NB4 (cell line): ENCODE data around the gene CALHM3.

Experiments
- MYC ChIP-seq: IDR thresholded peaks from 2 replicates; pipeline ENCODE4 v1.6.1; 2011; ENCODE audit warnings: low read depth, low read length
- POLR2A ChIP-seq: IDR thresholded peaks from 2 replicates; pipeline ENCODE4 v1.6.1; 2011; ENCODE audit warnings: mild to moderate bottlenecking; ENCODE audit not compliant: insufficient read length; ENCODE audit errors: extremely low read depth
- TF ChIP-seq, protein P1 (sequence below): IDR thresholded peaks from one replicate; pipeline ENCODE4 v1.5.1; 2012; ENCODE audit warnings: low read depth, low read length
- TF ChIP-seq, protein P2 (sequence below): IDR thresholded peaks from 2 replicates; pipeline ENCODE4 v1.6.1; 2011; ENCODE audit warnings: low read depth, low read length

DNA sequence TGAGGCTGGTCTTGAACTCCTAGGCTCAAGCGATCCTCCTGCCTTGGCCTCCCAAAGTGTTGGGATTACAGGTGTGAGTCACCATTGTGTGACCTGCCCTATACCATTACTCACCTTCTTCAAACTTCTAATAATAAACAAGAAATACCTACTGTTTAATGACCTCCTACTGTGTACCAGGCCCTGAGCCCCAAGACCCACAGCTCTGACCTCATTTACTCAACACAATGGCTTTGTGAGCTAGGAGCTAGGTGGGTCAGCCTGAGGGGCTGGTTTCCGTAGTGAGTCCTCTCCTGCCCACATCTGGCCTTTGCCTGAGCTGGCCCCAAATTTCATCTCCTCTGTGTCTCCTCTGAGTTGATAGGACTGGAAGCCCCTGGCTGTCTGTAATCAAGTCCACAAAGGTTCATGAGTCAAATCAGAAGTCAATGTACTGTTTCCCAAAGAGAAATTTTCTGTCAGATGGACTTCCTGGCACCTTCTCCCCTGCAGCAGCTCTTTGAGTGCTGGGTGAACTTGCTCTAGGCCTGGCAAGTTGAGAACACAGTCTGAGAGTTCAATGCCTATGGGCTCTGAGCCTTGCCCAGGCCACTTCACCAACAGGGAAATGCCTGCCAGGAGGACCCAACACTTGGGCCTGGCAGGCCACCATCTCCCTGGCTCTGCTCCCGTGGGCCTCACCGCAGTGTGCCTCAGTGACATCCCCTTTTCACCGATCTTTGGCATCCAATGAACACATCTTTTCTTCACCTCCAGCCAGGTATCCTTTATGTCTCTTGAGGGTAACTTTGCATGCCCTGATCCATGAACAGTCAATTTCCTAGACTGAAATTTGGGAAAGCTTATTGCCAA, 38.4 kb upstream of the CALHM3 start:
- TF ChIP-seq, protein P1, sequence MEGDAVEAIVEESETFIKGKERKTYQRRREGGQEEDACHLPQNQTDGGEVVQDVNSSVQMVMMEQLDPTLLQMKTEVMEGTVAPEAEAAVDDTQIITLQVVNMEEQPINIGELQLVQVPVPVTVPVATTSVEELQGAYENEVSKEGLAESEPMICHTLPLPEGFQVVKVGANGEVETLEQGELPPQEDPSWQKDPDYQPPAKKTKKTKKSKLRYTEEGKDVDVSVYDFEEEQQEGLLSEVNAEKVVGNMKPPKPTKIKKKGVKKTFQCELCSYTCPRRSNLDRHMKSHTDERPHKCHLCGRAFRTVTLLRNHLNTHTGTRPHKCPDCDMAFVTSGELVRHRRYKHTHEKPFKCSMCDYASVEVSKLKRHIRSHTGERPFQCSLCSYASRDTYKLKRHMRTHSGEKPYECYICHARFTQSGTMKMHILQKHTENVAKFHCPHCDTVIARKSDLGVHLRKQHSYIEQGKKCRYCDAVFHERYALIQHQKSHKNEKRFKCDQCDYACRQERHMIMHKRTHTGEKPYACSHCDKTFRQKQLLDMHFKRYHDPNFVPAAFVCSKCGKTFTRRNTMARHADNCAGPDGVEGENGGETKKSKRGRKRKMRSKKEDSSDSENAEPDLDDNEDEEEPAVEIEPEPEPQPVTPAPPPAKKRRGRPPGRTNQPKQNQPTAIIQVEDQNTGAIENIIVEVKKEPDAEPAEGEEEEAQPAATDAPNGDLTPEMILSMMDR = no peak
- TF ChIP-seq, protein P2, sequence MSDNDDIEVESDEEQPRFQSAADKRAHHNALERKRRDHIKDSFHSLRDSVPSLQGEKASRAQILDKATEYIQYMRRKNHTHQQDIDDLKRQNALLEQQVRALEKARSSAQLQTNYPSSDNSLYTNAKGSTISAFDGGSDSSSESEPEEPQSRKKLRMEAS = no peak
- TF ChIP-seq POLR2A (no peak), MYC (no peak)
